CD4-positive, alpha-beta T cell treated with Interleukin-6 at 100 ng/mL for 8 hours (primary cell): ENCODE results near the gene CCN6.

Experiments
- DNase-seq: peaks from one replicate; pipeline ENCODE4 v3.0.0-alpha.2; 2020; ENCODE audit warnings: mixed read lengths, low spot score

CCN6 gene

DNA sequence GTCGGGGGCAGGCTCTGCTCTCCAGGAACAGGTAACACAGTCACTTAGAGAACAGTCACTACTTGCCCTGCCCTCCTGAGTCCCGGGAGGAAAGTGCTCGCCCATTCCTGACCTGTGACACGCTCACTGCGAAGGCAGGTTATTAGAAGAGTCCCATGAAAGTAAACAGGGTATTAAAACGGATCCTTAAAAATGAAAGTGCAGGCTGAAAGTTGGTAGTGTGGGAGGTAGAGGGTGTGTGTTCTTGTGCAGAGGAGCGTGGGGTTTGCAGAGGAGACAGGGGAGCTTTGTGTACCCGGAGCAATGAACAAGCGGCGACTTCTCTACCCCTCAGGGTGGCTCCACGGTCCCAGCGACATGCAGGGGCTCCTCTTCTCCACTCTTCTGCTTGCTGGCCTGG is at the start of gene CCN6:
TSS of gene CCN6 (plus strand) at position 104 of the 400 bp plus-strand sequence. CDS start at position 358, 254 bp downstream.
- DNase-seq: no peak

- no peak for DNase-seq
Observed at GRCh38 chr6:112004201-112005012, 49.5 kb upstream of the CCN6 start.

GRCh38 chr6:112005013-112005371 is 48.9 kb upstream of the CCN6 start:
- DNase-seq: no peak

DNA sequence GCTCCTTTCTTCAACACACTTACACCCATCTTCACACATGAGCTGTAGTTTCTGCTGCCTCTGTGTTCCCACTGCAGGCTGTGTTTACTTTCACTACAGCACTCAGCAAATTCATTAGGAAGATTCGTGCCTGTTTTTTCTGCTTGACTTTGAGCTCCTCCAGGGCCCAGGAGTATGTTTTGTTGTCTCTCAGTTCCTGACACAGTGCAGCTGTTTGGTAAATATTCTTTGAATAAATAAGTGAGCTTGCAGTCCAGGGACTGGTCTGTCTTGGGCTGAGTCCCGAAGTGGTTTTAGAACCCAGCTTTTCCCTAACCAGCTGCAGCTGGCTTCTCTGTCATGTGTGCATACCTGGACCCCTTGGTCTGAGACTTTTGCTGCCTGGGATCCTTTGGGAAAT is 46.6 kb upstream of the CCN6 start:
- DNase-seq: no peak

DNA sequence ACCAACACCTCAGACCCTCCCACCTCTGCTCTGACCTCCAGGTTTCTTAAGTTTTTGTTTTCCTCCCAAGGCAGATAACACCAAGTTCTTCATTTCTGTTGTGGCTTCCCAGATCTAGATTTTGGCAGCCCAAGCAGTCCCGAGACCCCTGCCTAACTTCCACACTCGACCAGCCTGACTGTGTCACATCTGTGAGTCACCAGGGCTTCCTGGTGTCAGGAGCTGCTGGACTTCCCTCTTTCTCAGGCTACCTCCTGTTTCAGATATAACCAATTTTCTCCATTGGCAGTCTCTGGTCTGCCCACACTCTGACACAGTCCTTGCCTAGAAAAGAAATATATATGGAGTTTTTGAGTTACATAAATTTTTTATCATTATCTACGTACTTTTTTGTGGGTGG is 46.1 kb upstream of the CCN6 start:
- DNase-seq: no peak

GRCh38 chr6:112008482-112008881 is 45.4 kb upstream of the CCN6 start:
- DNase-seq: no peak

DNA sequence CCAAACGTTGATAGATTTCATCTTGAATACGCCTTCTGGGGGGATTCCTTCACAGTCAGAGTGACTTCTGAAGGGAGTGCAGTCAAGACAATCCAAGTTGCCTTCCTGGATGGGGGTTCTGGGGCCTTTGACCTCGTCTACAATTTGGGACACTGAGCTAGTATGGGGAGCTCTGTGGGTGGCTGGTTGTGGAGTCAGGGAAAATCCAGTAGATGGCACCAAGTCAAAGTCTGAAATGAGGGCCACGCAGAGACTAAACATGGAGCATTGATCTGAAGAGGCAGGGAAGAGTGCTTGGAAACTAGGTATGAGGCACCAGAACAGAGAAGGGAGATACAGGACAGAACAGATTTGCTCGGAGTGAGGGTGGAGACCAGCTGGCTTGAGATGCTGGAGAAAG is 43.6 kb upstream of the CCN6 start:
- DNase-seq: peak; percentile 48

GRCh38 chr6:112013051-112013450 is 40.9 kb upstream of the CCN6 start:
- DNase-seq: no peak

DNA sequence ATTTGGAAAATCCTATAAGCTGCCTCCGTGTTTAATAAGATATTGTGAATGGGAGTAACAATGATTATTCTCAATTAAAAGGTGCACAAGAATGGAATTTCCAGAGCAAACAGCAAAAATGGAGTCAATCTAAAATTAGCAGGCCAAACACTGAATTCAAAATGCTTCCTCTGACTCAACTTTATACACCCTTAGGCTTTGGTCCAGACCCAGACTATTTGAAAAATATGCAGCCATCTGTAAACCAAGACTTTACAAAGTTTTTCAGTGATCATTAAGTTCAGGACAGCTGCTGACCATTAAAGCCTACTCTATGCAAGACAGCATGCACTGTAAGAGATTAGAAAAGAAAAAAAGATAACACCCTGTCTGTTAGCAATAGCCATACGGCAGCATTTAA is 39.4 kb upstream of the CCN6 start:
- DNase-seq: no peak

DNA sequence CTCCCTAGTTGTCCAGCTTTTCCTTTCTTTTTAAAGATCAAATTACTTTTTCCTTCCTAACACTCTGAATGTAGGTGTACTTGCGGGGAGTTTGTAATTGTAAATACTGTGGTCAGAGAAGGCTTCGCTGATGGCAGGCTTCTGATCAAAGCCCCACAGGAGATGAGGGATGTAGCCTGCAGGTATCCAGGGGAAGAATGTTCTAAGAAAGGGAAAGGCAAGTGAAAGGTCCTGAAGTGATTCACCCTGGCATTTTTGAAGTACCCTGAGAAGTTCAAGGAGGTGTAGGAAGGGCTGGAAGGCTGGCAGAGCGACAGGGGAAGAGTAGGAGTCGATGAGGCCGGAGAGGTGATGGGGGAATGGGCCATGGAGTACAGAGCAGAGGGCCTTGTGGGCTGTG is 38.2 kb upstream of the CCN6 start:
- DNase-seq: no peak

DNA sequence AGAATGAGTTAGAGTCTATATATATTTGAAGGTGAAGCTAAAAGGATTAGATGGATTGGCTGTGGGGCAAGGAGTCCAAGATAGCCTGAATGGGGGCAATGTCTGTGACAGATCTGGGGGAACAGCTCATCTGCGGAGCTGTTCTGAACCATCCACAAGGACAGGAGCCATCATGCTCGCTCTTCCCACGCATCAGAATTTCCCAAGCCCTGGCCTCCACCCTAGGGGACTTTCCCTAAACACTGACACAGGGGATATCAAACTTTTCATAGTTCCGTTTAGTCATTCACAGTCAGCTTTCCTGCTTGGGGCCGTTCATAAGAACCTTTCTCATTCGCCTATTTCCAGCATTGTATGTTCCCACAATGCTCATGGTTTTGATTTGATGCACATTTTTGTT is 37.6 kb upstream of the CCN6 start:
- no peak for DNase-seq

DNA sequence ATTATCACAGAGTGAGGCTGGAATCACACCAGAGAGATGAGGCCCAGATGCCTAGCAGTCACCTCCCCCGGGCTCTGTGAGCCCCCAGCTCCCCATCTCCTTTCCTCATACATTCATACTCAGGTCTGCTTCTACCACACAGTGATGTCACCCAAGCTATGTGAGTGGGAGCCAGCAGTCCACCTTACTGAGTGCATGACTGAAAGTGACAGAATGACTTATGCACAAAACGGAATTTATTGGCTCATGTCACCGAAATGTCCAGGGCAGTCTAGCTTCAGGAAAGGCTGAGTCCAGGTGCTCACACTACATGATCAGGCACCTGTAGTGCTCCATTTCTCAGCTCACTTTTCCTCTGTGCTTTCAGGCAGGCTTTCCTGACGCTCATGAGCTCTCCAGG is 36.7 kb upstream of the CCN6 start:
- DNase-seq: no peak

- DNase-seq: no peak
Observed at GRCh38 chr6:112017760-112018537, 36.0 kb upstream of the CCN6 start.

GRCh38 chr6:112018619-112019416 is 35.1 kb upstream of the CCN6 start:
- DNase-seq: no peak

- no peak for DNase-seq
Observed at GRCh38 chr6:112019589-112019988, 34.3 kb upstream of the CCN6 start.

GRCh38 chr6:112021691-112022310 is 32.1 kb upstream of the CCN6 start:
- DNase-seq: no peak

DNA sequence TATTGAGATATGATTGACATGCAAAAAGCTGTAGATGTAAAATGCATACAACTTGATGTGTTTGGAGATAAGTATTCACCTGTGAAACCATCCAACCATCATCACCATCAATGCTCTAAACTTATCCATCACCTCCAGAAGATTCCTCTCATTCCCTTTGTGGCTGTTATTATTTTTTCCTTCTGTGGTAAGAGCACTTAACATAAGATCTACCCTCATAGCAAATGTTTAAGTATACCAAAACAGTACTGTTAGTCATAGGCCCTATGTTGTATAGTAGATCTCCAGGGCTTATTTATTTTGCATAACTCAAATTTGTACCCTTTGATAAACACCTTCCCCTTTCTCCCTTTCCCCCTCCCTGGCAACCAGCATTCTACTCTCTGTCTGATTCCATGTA is 31.2 kb upstream of the CCN6 start:
- DNase-seq: no peak

- no peak for DNase-seq
Observed at GRCh38 chr6:112024464-112024863, 29.4 kb upstream of the CCN6 start.

DNA sequence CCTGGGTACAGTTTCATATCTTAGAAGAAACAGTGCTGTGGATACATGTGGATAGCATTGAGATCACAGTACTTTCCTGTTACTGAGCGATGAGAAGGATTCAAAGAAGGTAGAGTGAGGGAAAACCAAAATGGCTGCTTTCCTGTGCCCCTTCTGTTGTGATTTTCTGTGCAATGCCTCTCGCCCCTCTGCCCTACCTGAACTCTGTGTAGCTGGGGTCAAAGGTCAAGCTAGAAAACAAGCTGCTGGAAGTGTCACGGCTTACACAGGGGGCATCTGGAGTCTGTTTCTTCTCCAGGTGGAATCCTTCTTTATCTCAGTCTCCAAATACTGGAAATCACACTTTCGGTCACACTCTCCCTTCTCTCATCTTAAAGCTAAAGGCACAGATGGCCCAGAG is 27.0 kb upstream of the CCN6 start:
- DNase-seq: no peak

DNA sequence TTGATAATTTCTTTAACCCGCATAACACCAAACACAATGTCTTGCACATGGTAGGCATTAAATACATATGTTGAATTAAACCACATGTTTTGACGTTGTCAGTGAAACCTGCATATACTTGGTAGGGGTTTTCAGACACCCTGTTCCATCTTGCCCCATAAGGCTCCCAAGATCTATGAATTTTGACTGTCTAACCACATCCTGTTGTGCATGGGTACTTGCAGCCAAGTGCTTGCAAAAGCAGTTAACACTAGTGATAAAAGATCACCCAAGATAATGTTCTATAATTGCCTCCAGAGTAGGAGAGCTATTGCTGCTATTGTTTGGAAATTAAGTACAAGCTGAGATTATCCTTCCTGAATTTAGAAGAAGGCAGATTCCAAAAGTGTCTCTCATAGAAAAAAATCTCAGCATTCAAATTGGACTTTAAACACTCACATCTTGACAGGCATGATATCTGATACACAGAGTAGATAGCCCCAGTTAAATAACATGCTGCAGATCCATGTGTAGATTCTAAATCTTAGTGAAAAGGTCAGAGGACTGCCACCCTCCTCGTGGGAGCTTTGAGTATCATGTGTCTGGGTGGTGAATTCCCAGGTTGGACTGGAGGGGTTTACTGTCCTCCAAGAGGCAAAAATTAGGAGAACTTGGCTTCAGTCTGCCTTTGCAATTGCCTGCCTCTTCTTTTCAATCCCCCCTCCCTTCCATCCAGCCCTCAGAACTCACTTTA is 25.8 kb upstream of the CCN6 start:
- DNase-seq: peak; percentile 87

GRCh38 chr6:112029045-112029822 is 24.7 kb upstream of the CCN6 start:
- peak; percentile 62 for DNase-seq
